Embryonic facial prominence (tissue), 1 donor: ENCODE data around the gene TRMT13.
A peak's percentile ranks its signal among the peaks of the same experiment; 100 is the strongest.

Experiments
- DNase-seq: peaks from one replicate; pipeline ENCODE4 v3.0.0-alpha.2; 2016; ENCODE audit errors: extremely low spot score

The TRMT13 gene, protein sequence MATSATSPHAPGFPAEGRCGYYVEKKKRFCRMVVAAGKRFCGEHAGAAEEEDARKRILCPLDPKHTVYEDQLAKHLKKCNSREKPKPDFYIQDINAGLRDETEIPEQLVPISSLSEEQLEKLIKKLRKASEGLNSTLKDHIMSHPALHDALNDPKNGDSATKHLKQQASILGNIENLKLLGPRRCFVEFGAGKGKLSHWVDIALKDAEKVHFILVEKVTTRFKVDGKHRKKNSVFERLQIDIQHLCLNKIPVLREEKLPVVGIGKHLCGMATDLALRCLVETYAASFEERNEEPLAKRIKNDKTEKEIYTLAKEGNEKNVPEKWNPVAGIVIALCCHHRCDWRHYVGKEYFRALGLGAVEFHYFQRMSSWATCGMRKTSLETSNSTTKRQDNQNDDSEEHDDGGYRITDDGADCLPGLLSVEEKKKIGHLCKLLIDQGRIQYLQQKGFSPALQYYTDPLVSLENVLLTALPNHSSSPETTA

DNA sequence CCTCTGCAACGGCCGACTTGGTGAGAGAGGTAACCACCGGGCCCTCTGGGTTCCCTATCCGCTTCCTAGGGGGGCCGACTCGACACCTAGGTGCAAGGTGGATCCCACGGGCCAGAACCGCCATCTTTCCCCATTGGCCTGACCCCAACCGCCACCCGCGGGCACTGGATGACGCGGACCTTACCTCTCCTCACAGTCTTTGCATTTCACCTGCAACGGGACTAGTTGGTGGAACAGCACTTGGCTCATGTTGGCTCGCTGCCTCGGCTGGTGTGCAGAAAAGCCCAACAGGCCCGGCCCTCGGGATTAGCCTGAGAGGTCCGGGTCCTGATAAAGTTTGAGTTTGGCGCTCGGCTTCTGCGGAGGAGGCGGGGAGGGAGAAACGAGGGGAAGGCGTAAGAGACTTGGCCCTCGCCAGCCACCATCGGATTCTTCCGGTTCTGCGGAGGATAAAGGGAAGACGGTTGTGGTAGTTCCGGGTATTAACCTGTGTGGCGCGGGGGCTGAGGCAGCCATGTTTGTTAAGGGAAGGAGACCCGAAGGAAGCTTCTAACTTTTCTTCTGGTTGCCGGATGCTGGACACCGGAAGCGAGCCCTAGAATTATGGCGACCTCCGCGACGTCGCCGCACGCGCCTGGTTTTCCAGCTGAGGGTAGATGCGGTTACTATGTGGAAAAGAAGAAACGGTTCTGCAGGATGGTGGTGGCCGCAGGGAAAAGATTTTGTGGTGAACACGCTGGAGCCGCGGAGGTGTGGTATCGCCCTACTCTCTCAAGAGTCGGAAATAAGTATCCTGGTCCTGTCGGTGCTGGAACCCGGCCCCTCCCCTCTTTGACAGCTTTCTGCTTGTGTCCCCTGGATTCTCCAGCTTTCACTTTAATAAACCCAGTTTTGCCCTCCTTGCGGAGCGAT is at the start of gene TRMT13, which contains the start of gene SASS6:
TSS of gene TRMT13 (plus strand) at position 598 of the 912 bp plus-strand sequence. CDS start at position 604, 6 bp downstream.
TSS of gene SASS6 (minus strand) at position 365 of the 912 bp plus-strand sequence. CDS start at position 249, 116 bp downstream.
- DNase-seq: peak; percentile 97

GRCh38 chr1:100087396-100087795 is 45.6 kb upstream of the TRMT13 start:
- DNase-seq: no peak

GRCh38 chr1:100089082-100089481 is 43.9 kb upstream of the TRMT13 start:
- no peak for DNase-seq

GRCh38 chr1:100090471-100090870 is 42.5 kb upstream of the TRMT13 start:
- no peak for DNase-seq

DNA sequence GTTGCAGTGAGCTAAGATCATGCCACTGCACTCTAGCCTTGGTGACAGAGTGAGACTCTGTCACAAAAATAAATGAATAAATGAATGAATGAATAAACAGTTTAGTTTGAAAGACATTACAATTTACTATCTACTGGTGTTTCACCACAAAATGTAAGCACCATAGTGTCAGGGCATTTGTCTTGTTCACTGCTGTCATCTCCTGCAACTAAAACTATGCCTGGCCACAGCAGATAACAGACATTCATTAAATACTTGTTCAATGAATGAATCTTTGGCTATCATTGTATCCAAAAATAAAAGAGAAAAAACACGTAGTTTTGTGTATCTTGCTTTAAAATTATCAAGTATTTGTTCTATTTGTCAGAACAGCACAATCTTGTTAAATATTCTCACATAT is 32.8 kb upstream of the TRMT13 start:
- no peak for DNase-seq

GRCh38 chr1:100101564-100101963 is 31.4 kb upstream of the TRMT13 start:
- no peak for DNase-seq

GRCh38 chr1:100107696-100108095 is 25.3 kb upstream of the TRMT13 start:
- no peak for DNase-seq

- DNase-seq: no peak
These were observed 23.4 kb upstream of the TRMT13 start for GRCh38 chr1:100109554-100110066.

DNA sequence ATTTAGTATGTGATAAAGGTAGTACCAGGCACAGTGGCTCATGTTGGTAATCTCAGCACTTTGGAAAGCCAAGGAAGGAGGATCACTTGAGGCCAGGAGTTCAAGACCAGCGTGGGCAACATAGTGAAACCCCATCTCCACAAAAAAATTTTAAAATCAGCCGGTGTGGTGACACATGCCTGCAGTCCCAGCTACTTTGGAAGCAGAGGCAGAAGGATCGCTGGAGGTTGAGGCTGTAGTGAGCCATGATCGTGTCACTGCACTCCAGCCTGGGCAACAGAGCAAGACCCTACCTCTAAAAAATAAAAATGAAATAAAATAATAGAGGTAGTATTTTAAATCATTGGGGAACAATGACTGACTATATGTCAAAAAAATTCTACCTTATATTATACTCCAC is 17.4 kb upstream of the TRMT13 start:
- DNase-seq: no peak

DNA sequence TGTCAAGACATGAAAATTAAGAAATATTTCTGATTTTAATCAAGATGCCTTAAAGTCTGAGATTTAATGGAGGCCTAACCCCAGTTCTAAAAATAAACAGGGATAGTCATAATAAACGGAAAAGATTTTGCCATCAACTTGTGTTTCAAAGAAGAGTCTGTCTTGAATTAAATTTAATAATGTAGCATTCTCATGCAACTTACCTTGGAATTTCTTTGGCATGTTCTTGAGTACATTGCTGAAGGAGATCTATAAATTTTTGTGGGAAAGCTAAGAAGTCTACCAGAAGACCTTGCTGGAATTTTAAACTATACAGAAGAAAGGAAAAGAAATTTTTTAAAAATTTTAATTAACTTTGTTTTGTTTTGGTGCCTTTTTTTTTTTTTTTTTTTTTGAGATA is 10.8 kb upstream of the TRMT13 start:
- DNase-seq: no peak

DNA sequence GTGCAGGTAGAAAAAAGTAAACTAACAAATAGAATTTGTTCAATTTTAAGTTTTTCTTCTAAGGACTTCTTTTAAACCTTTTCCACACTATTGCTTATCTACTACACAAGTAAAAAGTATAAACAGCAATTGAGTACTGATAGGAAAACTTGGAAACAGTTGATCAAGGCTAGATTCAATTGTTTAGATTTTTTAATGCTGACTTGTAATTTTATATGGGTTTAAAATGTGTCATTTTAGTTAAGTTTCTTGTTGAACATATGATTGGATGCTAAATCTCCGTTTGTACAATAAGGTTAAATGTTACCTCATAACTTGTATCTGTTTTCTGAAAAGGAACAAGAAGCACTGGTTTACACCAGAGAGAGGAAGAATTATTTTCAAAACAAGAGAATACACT is 5.7 kb upstream of the TRMT13 start:
- no peak for DNase-seq

- no peak for DNase-seq
These were observed 2.3 kb upstream of the TRMT13 start for GRCh38 chr1:100130552-100131077.

DNA sequence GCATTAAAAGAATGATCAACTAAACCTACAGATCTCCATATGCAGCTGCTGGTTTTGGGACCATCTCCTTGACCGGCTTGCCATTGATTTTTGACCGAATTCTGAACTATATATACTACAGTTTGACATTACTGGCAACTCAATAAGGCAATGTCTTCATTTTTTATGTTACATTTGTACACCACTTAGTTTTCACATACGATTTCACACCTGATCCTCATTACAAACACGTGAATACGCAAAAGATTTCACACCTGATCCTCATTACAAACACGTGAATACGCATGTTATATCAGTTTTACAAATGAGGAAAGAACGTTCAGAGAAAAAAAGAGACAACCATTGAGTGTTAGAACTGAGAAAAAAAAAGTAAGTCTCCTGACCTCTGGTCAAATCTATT is 1.3 kb upstream of the TRMT13 start:
- no peak for DNase-seq

GRCh38 chr1:100134872-100135271 is 1.9 kb downstream of the TRMT13 start:
- DNase-seq: no peak

DNA sequence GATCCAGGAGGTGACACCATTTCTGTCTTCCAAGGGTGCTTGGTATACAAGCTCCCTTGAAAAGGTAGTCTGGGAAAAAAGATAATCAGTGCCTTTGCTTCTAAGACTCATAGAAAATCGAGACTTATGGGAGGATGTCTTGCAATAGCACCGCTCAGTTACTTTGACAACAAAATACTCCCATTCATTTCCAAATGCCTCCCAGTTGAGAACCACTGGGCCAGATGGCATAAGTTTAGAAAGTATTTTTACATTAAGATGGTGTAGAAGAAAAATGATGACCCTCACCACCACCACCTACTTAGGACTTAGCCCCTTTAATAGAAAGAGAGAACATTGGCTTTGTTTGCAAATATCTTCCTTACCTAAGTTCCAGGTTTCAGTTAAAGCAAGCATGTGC is 4.6 kb downstream of the TRMT13 start:
- DNase-seq: no peak

- DNase-seq: no peak
These were observed 8.2 kb downstream of the TRMT13 start for GRCh38 chr1:100141192-100141591.

DNA sequence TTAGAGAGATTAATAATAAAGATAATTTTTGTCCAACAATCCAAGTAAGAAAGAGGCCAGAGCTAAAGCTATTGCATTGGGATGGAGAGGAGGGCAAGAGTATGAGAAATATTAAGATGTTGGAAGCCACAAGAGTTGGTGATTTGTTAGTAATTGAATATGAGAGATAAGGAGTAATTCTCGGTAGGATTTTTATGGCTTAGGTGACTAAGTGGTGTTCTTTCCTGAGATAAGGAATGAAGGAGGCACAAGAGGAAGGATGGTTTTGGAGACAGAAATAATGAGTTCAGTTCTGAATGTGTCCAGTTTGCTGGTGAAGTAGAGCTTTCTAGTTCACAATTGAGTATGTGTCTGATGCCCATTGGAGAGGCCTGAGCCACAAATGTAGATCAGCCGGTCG is 9.4 kb downstream of the TRMT13 start:
- no peak for DNase-seq

- no peak for DNase-seq
These were observed 12.2 kb downstream of the TRMT13 start for GRCh38 chr1:100145116-100145515.

DNA sequence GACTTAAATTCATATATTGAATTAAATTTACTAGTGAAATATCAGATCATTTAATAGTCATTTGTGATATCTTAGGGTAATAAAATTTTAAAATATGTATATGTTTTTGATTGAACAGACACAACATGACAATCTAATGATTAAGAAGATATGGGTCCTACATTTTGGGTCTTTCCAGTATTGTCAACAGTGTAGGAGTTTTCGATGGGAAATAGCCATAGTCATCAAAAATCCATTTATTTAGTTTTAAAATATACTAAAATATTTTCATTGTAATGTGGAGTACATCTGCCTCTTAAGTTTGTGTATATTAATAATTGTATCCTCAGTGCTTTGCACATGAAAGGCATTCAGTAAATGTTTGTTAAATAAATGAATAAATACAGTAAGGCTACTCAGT is 14.0 kb downstream of the TRMT13 start:
- DNase-seq: no peak

DNA sequence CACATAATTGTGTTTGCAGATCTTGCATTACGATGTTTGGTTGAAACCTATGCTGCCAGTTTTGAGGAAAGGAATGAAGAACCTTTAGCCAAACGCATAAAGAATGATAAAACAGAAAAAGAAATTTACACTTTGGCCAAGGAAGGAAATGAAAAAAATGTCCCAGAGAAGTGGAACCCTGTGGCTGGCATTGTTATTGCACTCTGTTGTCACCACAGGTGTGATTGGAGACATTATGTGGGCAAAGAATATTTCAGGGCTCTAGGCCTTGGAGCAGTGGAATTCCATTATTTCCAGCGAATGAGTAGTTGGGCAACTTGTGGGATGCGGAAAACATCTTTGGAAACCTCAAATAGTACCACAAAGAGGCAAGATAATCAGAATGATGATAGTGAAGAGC is 14.9 kb downstream of the TRMT13 start:
- DNase-seq: no peak

DNA sequence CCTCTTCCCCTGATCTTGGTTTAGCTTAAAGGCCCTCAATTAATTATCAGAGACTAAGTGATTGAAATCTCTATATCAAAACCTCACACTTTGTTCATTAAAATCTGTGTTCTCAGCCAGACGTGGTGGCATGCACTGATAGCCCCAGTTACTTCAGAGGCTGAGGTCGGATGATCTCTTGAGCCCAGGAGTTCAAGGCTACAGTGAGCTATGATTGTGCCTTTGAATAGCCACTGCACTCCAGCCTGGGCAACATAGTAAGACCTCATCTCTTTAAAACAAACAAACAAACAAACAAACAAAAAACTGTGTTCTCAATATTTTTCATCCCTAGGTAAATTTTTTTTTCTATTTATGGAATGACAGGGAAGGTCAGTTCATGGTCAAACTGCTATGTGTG is 18.7 kb downstream of the TRMT13 start:
- no peak for DNase-seq

DNA sequence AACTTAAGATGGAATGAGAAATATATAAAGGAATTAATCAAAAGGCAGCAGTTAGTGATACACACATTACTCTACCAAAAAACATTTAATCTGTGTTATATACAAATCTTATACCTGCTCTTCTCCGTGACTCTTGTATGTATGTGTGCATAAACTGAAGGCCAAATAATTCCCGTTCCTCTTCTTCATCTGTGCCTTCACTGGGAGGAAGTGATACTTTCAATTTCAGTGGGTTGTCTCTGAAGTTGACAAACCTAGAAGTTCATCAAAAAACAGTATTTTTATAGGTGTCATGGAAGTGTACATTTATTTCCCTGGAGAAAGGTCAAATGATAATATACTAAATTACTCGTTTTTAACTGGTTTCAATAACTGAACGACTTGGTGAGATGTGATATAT is 19.3 kb downstream of the TRMT13 start:
- no peak for DNase-seq
